Aorta (tissue), 5 donors: ENCODE data around the gene ARAP1. TPM values are rescaled to one million over a fixed set of nuclear protein-coding genes. Genes with fewer than 3 reads are reported as not detected.
A peak's percentile ranks its signal among the peaks of the same experiment; 100 is the strongest.

Experiments
- ATAC-seq: fragments of 200-7000 bp; cut with Tn5 transposase; one replicate; pipeline ENCODE4 v1.9.1; 2022; ENCODE audit warnings: moderate library complexity; ENCODE audit not compliant: low FRiP score
- DNase-seq, 2 donors: peaks; one replicate each; pipeline ENCODE4 v3.0.0-alpha.2; 2020
- H3K27ac ChIP-seq, 2 donors: one replicate each; pipeline ENCODE4 v1.5.1; 2013; ENCODE audit warnings: low read length in 2 of 2, mild to moderate bottlenecking in 2 of 2, moderate library complexity in 2 of 2, control low read depth in 1 of 2, inconsistent platforms in 1 of 2, low read depth in 1 of 2
- H3K27me3 ChIP-seq, 2 donors: one replicate each; pipeline ENCODE4 v1.6.1; 2013; ENCODE audit warnings: control low read depth in 1 of 2, low read length in 1 of 2, mild to moderate bottlenecking in 1 of 2, moderate library complexity in 1 of 2; ENCODE audit not compliant: insufficient read depth in 2 of 2, control insufficient read depth in 1 of 2
- H3K36me3 ChIP-seq, 2 donors: one replicate each; pipeline ENCODE4 v1.6.1; 2013; ENCODE audit warnings: control low read depth in 1 of 2, low read length in 1 of 2, mild to moderate bottlenecking in 1 of 2; ENCODE audit not compliant: insufficient read depth in 2 of 2, control insufficient read depth in 1 of 2
- H3K4me1 ChIP-seq, 2 donors: one replicate each; pipeline ENCODE4 v1.6.1; 2013; ENCODE audit warnings: low read length in 2 of 2, control low read depth in 1 of 2, mild to moderate bottlenecking in 1 of 2, moderate library complexity in 1 of 2; ENCODE audit not compliant: insufficient read depth in 2 of 2, control insufficient read depth in 1 of 2
- H3K4me3 ChIP-seq, 2 donors: one replicate each; pipeline ENCODE4 v1.5.1; 2013; ENCODE audit warnings: low read length in 2 of 2, control low read depth in 1 of 2, mild to moderate bottlenecking in 1 of 2
- H3K9me3 ChIP-seq: one replicate; pipeline ENCODE4 v1.6.1; 2013; ENCODE audit warnings: mild to moderate bottlenecking, low read length; ENCODE audit not compliant: control insufficient read depth
- WGBS, 2 donors: extraction: QIAGEN DNeasy Blood & Tissue Kit; methylation state at CpG; one replicate each; pipeline ENCODE4 v1.1.7; 2013; 5-methylcytosine and 5-hydroxymethylcytosine counted together
- intact Hi-C, 2 donors: fragments of 100-400 bp; cut with DNase I; formaldehyde crosslinking; loops; one replicate each; pipeline versions ENCODE4 v1.14.2 to v1.15.0; 2022
- polyA plus RNA-seq, 2 donors: library from polyadenylated mRNA; stranded (reverse); fragments of 200-250 nt; gene quantifications; one replicate each; pipeline ENCODE4 v1.2.3, GENCODE V29; 2013
- total RNA-seq, 2 donors: library from RNA; stranded (reverse); fragmentation: NEBNext Ultra II Directional; extraction: Animal tissue kit (Norgen Biotek cat#: 25700); gene quantifications; one replicate each; pipeline ENCODE4 v1.2.1, GENCODE V29; 2021
- donor health status: healthy with polysubstance abuse.
- donor health status: Bipolar disorder and iron deficiency.
- donor health status: DM: no; HTN: no; CAD: no.
- donor health status: DM: no; HTN: no; CAD: no.
- donor health status: DM: yes; HTN: yes; CAD: no.

Gene ARAP1
- total and polyA plus RNA-seq, 4 donors = 30.8 to 166 (median 66.4) TPM

- intact Hi-C loops = loop anchor here (2.0 to 5.0 kb wide), 4 partner anchors 57 to 452 kb away; partner anchors contain the start of gene STARD10 (in 1 of the 2)
- ATAC-seq (no peak), DNase-seq (no peak)
- 83 to 86% methylated on average over 4 of the region's 4 CpGs for WGBS, 2 donors
- no peaks in the 10 kb centered on the region for H3K4me1 ChIP-seq
- H3K27ac ChIP-seq = no peak overlapping the region
- H3K4me3 ChIP-seq = no peak overlapping the region
- no peaks in the 10 kb centered on the region for H3K9me3 ChIP-seq
- no peaks in the 10 kb centered on the region for H3K36me3 ChIP-seq
- no peaks in the 10 kb centered on the region for H3K27me3 ChIP-seq
Observed at GRCh38 chr11:72725724-72726028, 26.5 kb downstream of the ARAP1 start.

GRCh38 chr11:72724851-72725723 lies 27.1 kb downstream of the ARAP1 start:
- intact Hi-C loops = loop anchor here (2.0 to 5.0 kb wide), 5 partner anchors 57 to 452 kb away; partner anchors contain the start of genes STARD10 (in 2 of the 2) and ATG16L2 (in 1 of the 2)
- no peaks in the 10 kb centered on the region for H3K27me3 ChIP-seq
- ATAC-seq = no peak
- no peak overlapping the region for H3K4me3 ChIP-seq
- WGBS, 2 donors = 41 to 49% methylated on average over 9 of the region's 9 CpGs
- no peaks in the 10 kb centered on the region for H3K9me3 ChIP-seq
- H3K27ac ChIP-seq = no peak overlapping the region
- DNase-seq = peak; percentile 70 to 86
- H3K4me1 ChIP-seq = no peaks in the 10 kb centered on the region
- H3K36me3 ChIP-seq = no peaks in the 10 kb centered on the region

DNA sequence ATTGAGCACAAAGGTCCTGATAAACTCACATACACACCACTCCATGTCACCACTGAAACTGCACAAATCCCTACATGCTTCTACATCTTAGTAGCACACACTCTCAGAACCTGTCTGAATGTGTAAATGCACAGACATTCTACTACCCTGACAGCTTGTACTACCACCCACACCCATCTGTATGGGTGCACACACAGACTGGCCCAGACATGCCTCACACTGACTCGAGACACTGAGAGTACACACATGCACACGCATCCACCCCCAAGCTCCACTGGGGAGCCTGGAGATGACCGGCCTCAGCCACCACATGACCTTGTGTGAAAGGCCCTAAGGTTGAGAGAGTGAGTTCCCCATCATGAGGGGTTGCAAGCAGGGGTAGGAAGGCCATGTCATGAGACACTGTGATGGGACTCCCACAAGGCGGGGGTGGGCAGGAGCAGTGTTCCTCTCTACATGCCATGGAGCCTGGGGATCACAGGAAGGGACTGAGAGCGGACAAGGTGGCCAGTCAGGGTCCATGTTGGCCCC lies 28.1 kb downstream of the ARAP1 start:
- intact Hi-C loops = loop anchor here (2.0 to 5.0 kb wide), 4 partner anchors 68 to 453 kb away; partner anchors contain the start of genes ATG16L2 (in 1 of the 2) and STARD10 (in 1 of the 2)
- no peak overlapping the region for H3K4me3 ChIP-seq
- no peaks in the 10 kb centered on the region for H3K36me3 ChIP-seq
- H3K27me3 ChIP-seq = no peaks in the 10 kb centered on the region
- WGBS, 2 donors = 86% methylated on average over 5 of the region's 5 CpGs
- ATAC-seq (no peak), DNase-seq (no peak)
- H3K9me3 ChIP-seq = no peaks in the 10 kb centered on the region
- no peaks in the 10 kb centered on the region for H3K4me1 ChIP-seq
- H3K27ac ChIP-seq = no peak overlapping the region

DNA sequence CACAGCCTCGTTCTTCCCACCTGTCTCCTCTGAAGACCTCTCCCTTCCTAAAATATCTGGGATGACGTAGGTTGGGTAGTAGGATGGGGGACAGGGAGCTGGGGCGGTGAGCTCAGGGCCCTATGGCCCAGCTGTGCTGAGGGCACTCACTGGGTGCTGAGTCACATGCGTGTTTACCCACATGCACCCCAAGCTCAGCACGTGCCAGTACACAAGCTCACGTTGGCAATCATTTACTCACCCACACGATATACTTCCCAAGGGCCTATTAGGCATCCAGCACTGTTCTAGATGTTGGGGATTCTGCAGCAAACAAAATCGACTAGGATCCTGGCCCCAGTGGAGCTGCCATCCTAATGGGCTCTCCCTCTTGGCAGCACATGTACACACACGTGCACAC lies 28.7 kb downstream of the ARAP1 start:
- Histone ChIP-seq H3K4me1 (no peaks in the 10 kb centered on the region), H3K9me3 (no peaks in the 10 kb centered on the region), H3K27me3 (no peaks in the 10 kb centered on the region), H3K4me3 (no peak overlapping the region), H3K36me3 (no peaks in the 10 kb centered on the region), H3K27ac (no peak overlapping the region)
- WGBS, 2 donors = 75 to 77% methylated on average over 9 of the region's 9 CpGs
- intact Hi-C loops = loop anchor here (5.0 kb wide), 3 partner anchors 69 to 454 kb away; partner anchors contain the start of genes ATG16L2 (in 1 of the 2) and STARD10 (in 1 of the 2)
- ATAC-seq (no peak), DNase-seq (no peak)

GRCh38 chr11:72722050-72722748 lies 30.0 kb downstream of the ARAP1 start:
- Histone ChIP-seq H3K9me3 (no peaks in the 10 kb centered on the region), H3K4me1 (no peaks in the 10 kb centered on the region), H3K36me3 (no peaks in the 10 kb centered on the region), H3K27ac (peak overlapping the region in 1 of 2 donors; percentile 28), H3K27me3 (no peaks in the 10 kb centered on the region), H3K4me3 (peak overlapping the region; percentile 48 to 55)
- intact Hi-C loops = loop anchor here (5.0 kb wide), 3 partner anchors 70 to 455 kb away; partner anchors contain the start of genes ATG16L2 (in 1 of the 2) and STARD10 (in 1 of the 2)
- WGBS, 2 donors = 0 to 1% methylated on average over 10 of the region's 10 CpGs
- ATAC-seq (peak; percentile 91), DNase-seq (peak; percentile 93 to 94)

DNA sequence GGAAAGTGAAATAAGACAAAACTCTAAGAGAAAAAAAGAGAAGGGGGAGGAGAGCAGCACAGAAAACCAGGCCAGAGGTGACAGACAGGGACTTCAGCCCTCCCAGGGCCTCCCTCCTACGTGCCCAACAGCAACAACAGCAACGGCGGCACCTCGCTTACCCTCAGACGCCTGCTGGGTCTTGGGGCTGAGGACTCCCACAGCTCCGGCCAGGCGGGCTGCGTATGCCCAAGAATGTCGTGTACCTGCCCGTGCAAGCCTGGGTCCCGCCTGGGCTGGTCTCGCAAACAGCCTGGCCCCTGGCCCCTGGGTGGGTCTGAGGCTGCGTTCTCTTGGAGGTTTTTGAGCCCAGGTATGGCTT lies 30.5 kb downstream of the ARAP1 start:
- ATAC-seq = peak; percentile 16
- no peak for DNase-seq
- Histone ChIP-seq H3K4me1 (no peaks in the 10 kb centered on the region), H3K4me3 (peak overlapping the region; percentile 48 to 55), H3K36me3 (no peaks in the 10 kb centered on the region), H3K9me3 (no peaks in the 10 kb centered on the region), H3K27me3 (no peaks in the 10 kb centered on the region), H3K27ac (no peak overlapping the region)
- intact Hi-C loops = loop anchor here (5.0 kb wide), 3 partner anchors 71 to 456 kb away; partner anchors contain the start of genes ATG16L2 (in 1 of the 2) and STARD10 (in 1 of the 2)
- 1% methylated on average over 13 of the region's 13 CpGs for WGBS, 2 donors

GRCh38 chr11:72721276-72721675 lies 30.9 kb downstream of the ARAP1 start:
- H3K27me3 ChIP-seq = no peaks in the 10 kb centered on the region
- intact Hi-C loops = loop anchor here (5.0 kb wide), 3 partner anchors 71 to 456 kb away; partner anchors contain the start of genes ATG16L2 (in 1 of the 2) and STARD10 (in 1 of the 2)
- no peaks in the 10 kb centered on the region for H3K9me3 ChIP-seq
- WGBS, 2 donors = 3 to 6% methylated on average over 3 of the region's 3 CpGs
- H3K36me3 ChIP-seq = no peaks in the 10 kb centered on the region
- DNase-seq = no peak
- no peaks in the 10 kb centered on the region for H3K4me1 ChIP-seq
- no peak overlapping the region for H3K27ac ChIP-seq
- H3K4me3 ChIP-seq = peak overlapping the region; percentile 48 to 55
- ATAC-seq = no peak

DNA sequence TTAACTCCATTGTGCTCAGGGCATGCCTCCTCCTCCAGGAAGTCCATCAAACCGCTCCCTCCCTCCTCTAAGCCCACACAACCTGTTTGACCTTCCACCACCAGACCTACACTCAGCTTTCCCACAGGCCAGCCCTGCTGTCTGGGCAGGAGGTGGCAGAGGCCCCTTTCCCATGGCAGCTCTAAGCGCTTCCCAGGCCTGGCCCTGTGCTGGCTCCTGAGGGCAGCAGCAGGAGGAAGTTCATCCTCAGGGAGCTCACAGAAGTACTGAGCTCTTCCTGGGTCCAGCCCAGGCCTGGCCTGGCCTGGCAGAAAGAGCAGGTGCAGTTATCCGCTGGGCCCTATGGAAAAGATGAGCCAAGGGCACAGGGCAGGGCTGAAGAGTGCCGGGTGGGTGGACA lies 31.4 kb downstream of the ARAP1 start:
- 67 to 79% methylated on average over 4 of the region's 4 CpGs for WGBS, 2 donors
- ATAC-seq = no peak

More for the DNA sequence above, 31.4 kb downstream of the ARAP1 start:
- Histone ChIP-seq H3K27me3 (no peaks in the 10 kb centered on the region), H3K4me1 (no peaks in the 10 kb centered on the region), H3K36me3 (no peaks in the 10 kb centered on the region), H3K4me3 (peak overlapping the region in 1 of 2 donors; percentile 48), H3K9me3 (no peaks in the 10 kb centered on the region), H3K27ac (no peak overlapping the region)
- intact Hi-C loops = loop anchor here (5.0 kb wide), 3 partner anchors 72 to 457 kb away; partner anchors contain the start of genes ATG16L2 (in 1 of the 2) and STARD10 (in 1 of the 2)
- DNase-seq = peak in 1 of 2 donors; percentile 48
